ENCODE results near the gene RBM33. TPM values are rescaled to one million over a fixed set of nuclear protein-coding genes. Genes with fewer than 3 reads are reported as not detected.
A peak's percentile ranks its signal among the peaks of the same experiment; 100 is the strongest.

RBM33 gene
- total and polyA plus RNA-seq, 4 donors = 31.9 to 39.1 (median 35.2) TPM

- Histone ChIP-seq H3K9me3 (ENCODE audit: control insufficient read depth, insufficient read depth, low read length) (no peaks in the 10 kb centered on the region), H3K36me3 (ENCODE audit: control insufficient read depth, insufficient read depth, low read length) (peaks cover 6% of the 10 kb centered on the region), H3K27me3 (ENCODE audit: control insufficient read depth, insufficient read depth, low read length) (no peaks in the 10 kb centered on the region), H3K4me3 (ENCODE audit: low read depth, low read length) (no peak overlapping the region), H3K4me1 (ENCODE audit: control insufficient read depth, insufficient read depth, low read length) (peaks cover 12% of the 10 kb centered on the region), H3K27ac (ENCODE audit: low read depth, low read length) (no peak overlapping the region)
- DNase-seq (ENCODE audit: low read depth in 4 of 6, low spot score in 6 of 6) = no peak
- WGBS (ENCODE audit: insufficient coverage) = 90% methylated on average over 2 of the region's 3 CpGs
Observed at GRCh38 chr7:155755026-155755425, 110.6 kb downstream of the RBM33 start.

DNA sequence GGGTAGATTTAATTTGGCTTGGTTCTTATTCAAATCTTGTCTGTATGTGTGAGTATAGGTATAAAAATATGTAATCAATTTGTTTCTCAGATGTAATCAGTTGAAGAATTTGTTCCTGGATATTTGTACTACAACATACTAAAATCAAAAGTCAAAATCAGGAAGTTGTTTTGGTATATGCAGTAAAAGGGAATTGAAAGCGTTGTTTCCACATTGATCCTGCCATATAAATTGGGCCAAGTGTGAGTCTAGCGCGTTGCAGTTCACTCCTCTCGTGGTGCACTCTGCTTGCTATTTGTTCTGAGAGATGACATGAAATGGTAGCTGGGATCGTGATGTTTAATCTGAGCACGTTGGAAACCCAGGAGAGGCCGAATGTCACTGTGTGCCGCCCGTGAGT, 111.9 kb downstream of the RBM33 start:
- no peak overlapping the region for H3K27ac ChIP-seq (ENCODE audit: low read depth, low read length)
- DNase-seq (ENCODE audit: low read depth in 4 of 6, low spot score in 6 of 6) = no peak
- peaks cover 6% of the 10 kb centered on the region for H3K36me3 ChIP-seq (ENCODE audit: control insufficient read depth, insufficient read depth, low read length)
- H3K4me1 ChIP-seq (ENCODE audit: control insufficient read depth, insufficient read depth, low read length) = peaks cover 15% of the 10 kb centered on the region
- 93% methylated on average over 8 of the region's 9 CpGs for WGBS (ENCODE audit: insufficient coverage)
- no peak overlapping the region for H3K4me3 ChIP-seq (ENCODE audit: low read depth, low read length)
- H3K27me3 ChIP-seq (ENCODE audit: control insufficient read depth, insufficient read depth, low read length) = no peaks in the 10 kb centered on the region
- H3K9me3 ChIP-seq (ENCODE audit: control insufficient read depth, insufficient read depth, low read length) = no peaks in the 10 kb centered on the region

DNA sequence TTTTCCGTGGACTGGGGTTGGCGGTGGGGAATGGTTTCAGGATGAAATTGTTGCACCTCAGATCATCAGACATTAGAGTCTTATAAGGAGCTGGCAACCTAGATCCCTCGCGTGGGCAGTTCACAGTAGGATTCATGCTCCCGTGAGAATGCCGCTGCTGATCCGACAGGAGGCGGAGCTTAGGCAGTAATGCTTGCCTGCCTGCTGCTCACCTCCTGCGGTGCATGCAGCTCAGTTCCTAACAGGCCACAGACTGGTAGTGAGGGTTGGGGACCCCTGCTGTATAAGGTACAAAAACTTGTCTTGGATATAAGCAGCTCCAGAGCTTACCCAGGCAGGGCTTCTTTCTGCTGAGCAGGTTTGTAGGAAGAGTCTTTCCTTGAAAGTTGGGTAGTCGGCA, 113.9 kb downstream of the RBM33 start:
- H3K4me1 ChIP-seq (ENCODE audit: control insufficient read depth, insufficient read depth, low read length) = peaks cover 15% of the 10 kb centered on the region
- H3K36me3 ChIP-seq (ENCODE audit: control insufficient read depth, insufficient read depth, low read length) = peaks cover 6% of the 10 kb centered on the region
- H3K27me3 ChIP-seq (ENCODE audit: control insufficient read depth, insufficient read depth, low read length) = no peaks in the 10 kb centered on the region
- no peak for DNase-seq (ENCODE audit: low read depth in 4 of 6, low spot score in 6 of 6)
- WGBS (ENCODE audit: insufficient coverage) = 73% methylated on average over 10 of the region's 10 CpGs
- H3K27ac ChIP-seq (ENCODE audit: low read depth, low read length) = no peak overlapping the region
- no peaks in the 10 kb centered on the region for H3K9me3 ChIP-seq (ENCODE audit: control insufficient read depth, insufficient read depth, low read length)
- H3K4me3 ChIP-seq (ENCODE audit: low read depth, low read length) = no peak overlapping the region

DNA sequence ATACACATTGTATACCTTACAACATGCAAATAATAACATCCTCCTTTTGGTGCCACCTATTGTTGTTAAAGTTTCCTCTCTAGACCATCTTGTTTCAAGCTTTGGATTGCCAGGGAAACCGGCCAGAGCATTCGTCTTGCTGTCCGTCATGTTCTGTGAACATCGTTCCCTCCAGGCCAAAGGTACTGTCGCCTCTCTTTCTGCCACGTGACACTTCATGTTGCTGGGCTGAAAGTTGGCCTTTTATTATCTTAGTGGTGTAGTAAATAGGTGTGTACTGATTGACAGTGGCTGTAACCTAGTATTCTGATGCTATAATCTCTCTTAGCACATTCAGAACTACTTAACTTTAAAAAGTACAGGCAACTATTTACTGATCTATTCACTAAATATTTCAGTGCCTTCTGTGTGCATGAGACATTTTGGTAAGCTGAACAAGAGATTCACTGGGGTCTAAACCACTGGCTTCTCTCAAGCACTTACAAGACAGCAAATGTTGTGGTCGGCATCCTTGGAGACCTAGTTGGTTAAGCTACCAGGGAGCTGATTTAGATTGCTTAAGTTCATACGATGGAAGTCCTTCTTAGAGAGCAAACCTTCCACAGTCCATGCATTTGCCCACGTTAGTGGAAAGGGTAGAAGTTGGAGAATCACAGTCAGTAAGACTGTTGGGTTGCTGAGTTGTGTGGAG, 115.4 kb downstream of the RBM33 start:
- Histone ChIP-seq H3K4me3 (ENCODE audit: low read depth, low read length) (no peak overlapping the region), H3K36me3 (ENCODE audit: control insufficient read depth, insufficient read depth, low read length) (peaks cover 16% of the 10 kb centered on the region), H3K27me3 (ENCODE audit: control insufficient read depth, insufficient read depth, low read length) (no peaks in the 10 kb centered on the region), H3K4me1 (ENCODE audit: control insufficient read depth, insufficient read depth, low read length) (peaks cover 20% of the 10 kb centered on the region), H3K9me3 (ENCODE audit: control insufficient read depth, insufficient read depth, low read length) (no peaks in the 10 kb centered on the region), H3K27ac (ENCODE audit: low read depth, low read length) (no peak overlapping the region)
- 92% methylated on average over 4 of the region's 9 CpGs for whole genome bisulfite sequencing (ENCODE audit: insufficient coverage)
- no peak for DNase-seq (ENCODE audit: low read depth in 4 of 6, low spot score in 6 of 6)

DNA sequence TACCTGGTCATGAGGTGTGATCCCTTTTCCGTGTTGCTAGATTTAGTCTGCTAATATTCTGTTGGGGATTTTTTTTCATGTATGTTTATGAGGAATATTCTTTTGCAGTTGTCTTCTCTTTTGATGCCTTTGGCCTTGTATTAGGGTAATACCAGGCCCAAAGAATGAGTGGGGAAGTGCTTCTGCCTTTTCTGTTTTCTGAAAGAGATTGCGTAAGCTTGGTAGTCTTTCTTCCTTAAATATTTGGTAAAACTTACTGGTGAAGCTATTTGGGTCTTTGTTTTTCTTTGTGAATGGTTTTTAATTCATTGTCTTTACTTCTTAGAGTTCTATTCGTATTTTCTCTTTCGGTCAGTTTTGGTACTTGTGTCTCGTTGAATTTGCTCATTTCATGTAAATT, 116.7 kb downstream of the RBM33 start:
- Histone ChIP-seq H3K36me3 (ENCODE audit: control insufficient read depth, insufficient read depth, low read length) (peaks cover 20% of the 10 kb centered on the region), H3K27ac (ENCODE audit: low read depth, low read length) (no peak overlapping the region), H3K4me1 (ENCODE audit: control insufficient read depth, insufficient read depth, low read length) (peaks cover 20% of the 10 kb centered on the region), H3K4me3 (ENCODE audit: low read depth, low read length) (no peak overlapping the region), H3K9me3 (ENCODE audit: control insufficient read depth, insufficient read depth, low read length) (no peaks in the 10 kb centered on the region), H3K27me3 (ENCODE audit: control insufficient read depth, insufficient read depth, low read length) (no peaks in the 10 kb centered on the region)
- WGBS (ENCODE audit: insufficient coverage) = 100% methylated on average over 2 of the region's 5 CpGs
- no peak for DNase-seq (ENCODE audit: low read depth in 4 of 6, low spot score in 6 of 6)

DNA sequence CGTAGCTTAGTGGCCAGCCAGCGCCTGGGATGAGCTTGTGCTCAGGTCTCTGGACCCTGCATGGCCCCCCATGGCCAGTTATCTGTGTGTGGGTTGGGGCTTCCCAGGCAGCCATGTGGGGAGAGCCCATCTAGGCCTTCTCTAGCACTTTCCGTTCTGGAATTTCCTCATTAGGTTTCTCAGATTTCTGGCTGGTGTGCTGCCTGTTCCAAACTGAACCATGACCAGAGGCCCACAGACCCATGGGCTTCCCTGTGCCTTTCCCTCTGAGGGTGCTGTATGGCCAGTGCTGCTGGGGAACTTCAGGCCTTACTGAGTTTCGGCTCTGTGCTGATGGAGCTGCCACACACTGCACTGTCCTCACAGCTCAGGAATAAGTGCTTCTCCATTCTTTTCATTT, 117.6 kb downstream of the RBM33 start:
- no peaks in the 10 kb centered on the region for H3K27me3 ChIP-seq (ENCODE audit: control insufficient read depth, insufficient read depth, low read length)
- peaks cover 24% of the 10 kb centered on the region for H3K36me3 ChIP-seq (ENCODE audit: control insufficient read depth, insufficient read depth, low read length)
- H3K27ac ChIP-seq (ENCODE audit: low read depth, low read length) = peak overlapping the region; percentile 62
- no peak overlapping the region for H3K4me3 ChIP-seq (ENCODE audit: low read depth, low read length)
- no peaks in the 10 kb centered on the region for H3K9me3 ChIP-seq (ENCODE audit: control insufficient read depth, insufficient read depth, low read length)
- WGBS (ENCODE audit: insufficient coverage) = 83% methylated on average over 4 of the region's 4 CpGs
- no peak for DNase-seq (ENCODE audit: low read depth in 4 of 6, low spot score in 6 of 6)
- peaks cover 20% of the 10 kb centered on the region for H3K4me1 ChIP-seq (ENCODE audit: control insufficient read depth, insufficient read depth, low read length)

DNA sequence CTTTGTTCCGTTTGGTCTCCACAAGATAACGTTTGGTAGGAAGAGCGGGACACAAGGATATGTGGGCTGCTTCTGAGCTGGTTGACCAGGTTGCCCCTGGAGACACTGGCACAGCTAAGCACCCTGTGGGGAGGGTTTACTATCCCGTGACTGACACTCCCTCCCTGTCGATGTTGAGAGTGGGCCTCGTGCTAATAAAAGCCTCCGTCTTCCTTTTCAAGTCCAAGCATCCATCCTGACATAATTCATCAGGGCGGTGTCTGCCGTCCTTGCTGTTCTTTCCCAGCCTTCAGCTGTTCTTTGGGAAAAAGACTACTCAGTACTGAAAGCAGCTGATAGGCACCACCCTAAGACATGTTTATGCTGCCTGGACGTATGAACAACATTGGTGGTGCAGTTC, 118.2 kb downstream of the RBM33 start:
- WGBS (ENCODE audit: insufficient coverage) = 42% methylated on average over 8 of the region's 10 CpGs
- Histone ChIP-seq H3K9me3 (ENCODE audit: control insufficient read depth, insufficient read depth, low read length) (no peaks in the 10 kb centered on the region), H3K4me1 (ENCODE audit: control insufficient read depth, insufficient read depth, low read length) (peaks cover 20% of the 10 kb centered on the region), H3K27me3 (ENCODE audit: control insufficient read depth, insufficient read depth, low read length) (no peaks in the 10 kb centered on the region), H3K27ac (ENCODE audit: low read depth, low read length) (peak overlapping the region; percentile 62), H3K36me3 (ENCODE audit: control insufficient read depth, insufficient read depth, low read length) (peaks cover 27% of the 10 kb centered on the region), H3K4me3 (ENCODE audit: low read depth, low read length) (no peak overlapping the region)
- DNase-seq (ENCODE audit: low read depth in 4 of 6, low spot score in 6 of 6) = peak in 1 of 6 donors; percentile 35

GRCh38 chr7:155763122-155763521, 118.7 kb downstream of the RBM33 start:
- Histone ChIP-seq H3K9me3 (ENCODE audit: control insufficient read depth, insufficient read depth, low read length) (no peaks in the 10 kb centered on the region), H3K4me1 (ENCODE audit: control insufficient read depth, insufficient read depth, low read length) (peaks cover 20% of the 10 kb centered on the region), H3K36me3 (ENCODE audit: control insufficient read depth, insufficient read depth, low read length) (peaks cover 30% of the 10 kb centered on the region), H3K4me3 (ENCODE audit: low read depth, low read length) (no peak overlapping the region), H3K27ac (ENCODE audit: low read depth, low read length) (peak overlapping the region; percentile 62), H3K27me3 (ENCODE audit: control insufficient read depth, insufficient read depth, low read length) (no peaks in the 10 kb centered on the region)
- 85% methylated on average over 6 of the region's 10 CpGs for WGBS (ENCODE audit: insufficient coverage)
- DNase-seq (ENCODE audit: low read depth in 4 of 6, low spot score in 6 of 6) = peak in 1 of 6 donors; percentile 59

DNA sequence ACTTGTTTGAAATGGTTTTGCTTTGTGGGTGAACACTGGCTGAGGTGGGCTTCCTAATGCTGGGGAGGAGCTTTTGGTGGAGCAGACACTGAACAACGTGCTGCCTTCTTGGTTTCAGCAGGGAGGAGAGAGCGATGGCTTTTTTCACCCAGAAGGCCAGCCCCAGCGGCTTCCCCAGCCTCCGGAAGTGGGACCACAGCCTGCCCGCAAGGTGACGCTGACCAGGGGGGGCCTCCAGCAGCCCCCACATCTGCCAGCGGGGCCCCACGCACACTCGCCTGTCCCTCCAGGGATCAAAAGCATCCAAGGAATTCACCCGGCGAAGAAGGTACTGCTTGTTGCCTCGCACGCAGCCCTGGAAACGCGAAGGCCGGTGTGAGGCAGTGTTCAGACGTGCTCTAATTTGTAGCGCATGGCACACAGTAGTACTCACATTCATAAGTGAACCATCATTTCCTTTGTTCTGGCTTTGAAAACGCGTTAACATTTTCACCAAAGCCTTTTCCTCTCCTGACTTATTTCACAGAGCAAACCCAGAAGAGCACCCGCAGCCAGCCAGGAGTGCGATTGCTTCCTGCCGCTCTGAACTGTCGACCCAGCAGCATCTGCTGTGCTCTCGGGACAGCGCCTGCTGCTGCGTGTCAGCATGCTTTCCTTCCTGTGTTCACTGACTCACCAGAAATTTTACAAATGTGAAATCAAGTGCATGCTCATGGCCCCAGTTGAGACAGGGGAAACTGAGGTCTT, 119.4 kb downstream of the RBM33 start:
- H3K4me3 ChIP-seq (ENCODE audit: low read depth, low read length) = no peak overlapping the region
- H3K27ac ChIP-seq (ENCODE audit: low read depth, low read length) = peak overlapping the region; percentile 68
- 63% methylated on average over 27 of the region's 27 CpGs for WGBS (ENCODE audit: insufficient coverage)
- H3K4me1 ChIP-seq (ENCODE audit: control insufficient read depth, insufficient read depth, low read length) = peaks cover 20% of the 10 kb centered on the region
- peaks cover 29% of the 10 kb centered on the region for H3K36me3 ChIP-seq (ENCODE audit: control insufficient read depth, insufficient read depth, low read length)
- H3K27me3 ChIP-seq (ENCODE audit: control insufficient read depth, insufficient read depth, low read length) = no peaks in the 10 kb centered on the region
- peak in 2 of 6 donors; percentile 29 to 38 for DNase-seq (ENCODE audit: low read depth in 4 of 6, low spot score in 6 of 6)
- H3K9me3 ChIP-seq (ENCODE audit: control insufficient read depth, insufficient read depth, low read length) = no peaks in the 10 kb centered on the region

DNA sequence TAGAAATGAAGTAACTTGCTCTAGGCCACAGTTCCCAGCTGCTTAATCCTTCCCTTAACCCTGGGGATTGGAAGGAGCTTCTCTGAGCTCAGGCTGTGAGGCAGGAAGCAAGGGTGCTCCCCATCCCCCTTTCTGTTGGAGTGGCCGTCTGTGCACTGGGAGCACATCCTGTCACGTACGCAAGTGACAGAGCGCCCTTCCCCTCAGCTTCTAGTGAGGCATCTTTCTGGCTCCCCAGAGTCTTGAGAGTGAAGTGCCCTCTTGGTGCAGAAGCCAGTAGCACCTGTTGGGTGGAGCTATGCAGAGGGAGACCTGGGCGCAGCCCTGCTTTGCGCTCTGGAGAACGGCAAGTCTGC, 120.0 kb downstream of the RBM33 start:
- peak overlapping the region; percentile 68 for H3K27ac ChIP-seq (ENCODE audit: low read depth, low read length)
- WGBS (ENCODE audit: insufficient coverage) = no CpG with 5 or more reads among the region's 7 CpGs
- peaks cover 33% of the 10 kb centered on the region for H3K36me3 ChIP-seq (ENCODE audit: control insufficient read depth, insufficient read depth, low read length)
- H3K4me3 ChIP-seq (ENCODE audit: low read depth, low read length) = no peak overlapping the region
- H3K9me3 ChIP-seq (ENCODE audit: control insufficient read depth, insufficient read depth, low read length) = no peaks in the 10 kb centered on the region
- H3K27me3 ChIP-seq (ENCODE audit: control insufficient read depth, insufficient read depth, low read length) = no peaks in the 10 kb centered on the region
- peaks cover 24% of the 10 kb centered on the region for H3K4me1 ChIP-seq (ENCODE audit: control insufficient read depth, insufficient read depth, low read length)
- no peak for DNase-seq (ENCODE audit: low read depth in 4 of 6, low spot score in 6 of 6)
